SU-DHL-6 (cell line): Measurements from ENCODE around the gene ITPKA.

Experiments used
- CTCF ChIP-seq: fragments of 200-600 bp; sonication (generic); IDR thresholded peaks from one replicate; pipeline ENCODE4 v1.5.1; 2017; ENCODE audit warnings: antibody characterized with exemption, mild to moderate bottlenecking, low read length, moderate library complexity; ENCODE audit not compliant: insufficient read depth, poor library complexity, severe bottlenecking
- EZH2phosphoT487 ChIP-seq: fragments of 200-600 bp; sonication (generic), shearing (Covaris generic); conservative IDR thresholded peaks from 2 replicates; pipeline ENCODE4 v1.6.1; 2018; ENCODE audit warnings: mild to moderate bottlenecking, antibody characterized with exemption, low read length, moderate library complexity, mixed read lengths

- TF ChIP-seq CTCF = no peak
- TF ChIP-seq EZH2phosphoT487 = no peak
These were observed 27.0 kb downstream of the ITPKA start for GRCh38 chr15:41520636-41521035.
